NCI-H2029 treated with DMSO at 0.1 percent for 48 hours (cell line): ENCODE data around the gene CD99.
"Not testable (repeated sequence)": the region's sequence is repeated elsewhere in the genome, so short reads cannot be mapped to it uniquely, and the experiment has no call there.

Experiments
- DNase-seq: peaks from one replicate; lab custom pipeline; 2025; lab: John Stamatoyannopoulos, UW

The CD99 gene

GRCh38 chrX:2690856-2691542 is at the start of gene CD99:
Gene CD99, plus strand, starts transcription at chrX:2691295. Its CDS starts 66 bp downstream, at chrX:2691361.
- DNase-seq, result no peak

- no peak for DNase-seq
These were observed 48.9 kb upstream of the CD99 start for GRCh38 chrX:2642146-2642545.

- DNase-seq, result no peak
These were observed 48.3 kb upstream of the CD99 start for GRCh38 chrX:2642791-2643190.

- no peak for DNase-seq
These were observed 47.2 kb upstream of the CD99 start for GRCh38 chrX:2643880-2644279.

GRCh38 chrX:2645563-2645962 is 45.5 kb upstream of the CD99 start:
- no peak for DNase-seq

GRCh38 chrX:2647627-2648026 is 43.5 kb upstream of the CD99 start:
- DNase-seq, result no peak

- DNase-seq, result no peak
These were observed 41.1 kb upstream of the CD99 start for GRCh38 chrX:2650037-2650436.

- no peak for DNase-seq
These were observed 40.2 kb upstream of the CD99 start for GRCh38 chrX:2650865-2651264.

GRCh38 chrX:2652106-2652505 is 39.0 kb upstream of the CD99 start:
- no peak for DNase-seq

- no peak for DNase-seq
These were observed 36.4 kb upstream of the CD99 start for GRCh38 chrX:2654436-2655340.

GRCh38 chrX:2656257-2656836 is 34.7 kb upstream of the CD99 start:
- DNase-seq, result no peak

GRCh38 chrX:2657532-2658113 is 33.5 kb upstream of the CD99 start:
- DNase-seq, result no peak

- no peak for DNase-seq
These were observed 32.4 kb upstream of the CD99 start for GRCh38 chrX:2658585-2659292.

GRCh38 chrX:2662586-2662985 is 28.5 kb upstream of the CD99 start:
- DNase-seq, result no peak

- DNase-seq, result no peak
These were observed 26.6 kb upstream of the CD99 start for GRCh38 chrX:2664502-2664901.

GRCh38 chrX:2665387-2666304 is 25.4 kb upstream of the CD99 start:
- DNase-seq, result no peak

GRCh38 chrX:2666491-2666890 is 24.6 kb upstream of the CD99 start:
- no peak for DNase-seq

GRCh38 chrX:2670978-2671377 is 20.1 kb upstream of the CD99 start:
- DNase-seq, result no peak

GRCh38 chrX:2672084-2672483 is 19.0 kb upstream of the CD99 start:
- no peak for DNase-seq

- no peak for DNase-seq
These were observed 17.5 kb upstream of the CD99 start for GRCh38 chrX:2673611-2674010.

GRCh38 chrX:2675657-2676200 is 15.4 kb upstream of the CD99 start:
- DNase-seq, result not testable (repeated sequence)
